ENCODE measurements around the gene ARID3B. TPM values are rescaled to one million over a fixed set of nuclear protein-coding genes. Genes with fewer than 3 reads are reported as not detected.
A peak's percentile ranks its signal among the peaks of the same experiment; 100 is the strongest.

ARID3B gene
- total and polyA plus RNA-seq, 2 of the 13 experiments (the other 11 are each of a cell fraction or from before 2014, with no cell fraction given), result 5.3 to 12.8 TPM

GRCh38 chr15:74593122-74593521 is 52.1 kb downstream of the ARID3B start (continued):
- no peak for TF ChIP-seq ZBTB26 (CRISPR knock-in tag; IDR thresholded peaks at IDR 0.05; ENCODE audit: borderline replicate concordance)
- TF ChIP-seq, protein P1, sequence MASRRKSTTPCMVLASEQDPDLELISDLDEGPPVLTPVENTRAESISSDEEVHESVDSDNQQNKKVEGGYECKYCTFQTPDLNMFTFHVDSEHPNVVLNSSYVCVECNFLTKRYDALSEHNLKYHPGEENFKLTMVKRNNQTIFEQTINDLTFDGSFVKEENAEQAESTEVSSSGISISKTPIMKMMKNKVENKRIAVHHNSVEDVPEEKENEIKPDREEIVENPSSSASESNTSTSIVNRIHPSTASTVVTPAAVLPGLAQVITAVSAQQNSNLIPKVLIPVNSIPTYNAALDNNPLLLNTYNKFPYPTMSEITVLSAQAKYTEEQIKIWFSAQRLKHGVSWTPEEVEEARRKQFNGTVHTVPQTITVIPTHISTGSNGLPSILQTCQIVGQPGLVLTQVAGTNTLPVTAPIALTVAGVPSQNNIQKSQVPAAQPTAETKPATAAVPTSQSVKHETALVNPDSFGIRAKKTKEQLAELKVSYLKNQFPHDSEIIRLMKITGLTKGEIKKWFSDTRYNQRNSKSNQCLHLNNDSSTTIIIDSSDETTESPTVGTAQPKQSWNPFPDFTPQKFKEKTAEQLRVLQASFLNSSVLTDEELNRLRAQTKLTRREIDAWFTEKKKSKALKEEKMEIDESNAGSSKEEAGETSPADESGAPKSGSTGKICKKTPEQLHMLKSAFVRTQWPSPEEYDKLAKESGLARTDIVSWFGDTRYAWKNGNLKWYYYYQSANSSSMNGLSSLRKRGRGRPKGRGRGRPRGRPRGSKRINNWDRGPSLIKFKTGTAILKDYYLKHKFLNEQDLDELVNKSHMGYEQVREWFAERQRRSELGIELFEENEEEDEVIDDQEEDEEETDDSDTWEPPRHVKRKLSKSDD (CRISPR knock-in tag; IDR thresholded peaks at IDR 0.05; ENCODE audit: low read depth), result no peak
- TF ChIP-seq HNF4G (IDR thresholded peaks at IDR 0.05; ENCODE audit: borderline replicate concordance, low read depth, low read length), result 0 out of 2 replicates have a peak, but pooled peaks have one; percentile 28
- TF ChIP-seq HNF4G (CRISPR knock-in tag; IDR thresholded peaks at IDR 0.05; ENCODE audit: borderline replicate concordance, low read depth), result no peak
- no peak for TF ChIP-seq RARA (CRISPR knock-in tag; IDR thresholded peaks at IDR 0.05)

DNA sequence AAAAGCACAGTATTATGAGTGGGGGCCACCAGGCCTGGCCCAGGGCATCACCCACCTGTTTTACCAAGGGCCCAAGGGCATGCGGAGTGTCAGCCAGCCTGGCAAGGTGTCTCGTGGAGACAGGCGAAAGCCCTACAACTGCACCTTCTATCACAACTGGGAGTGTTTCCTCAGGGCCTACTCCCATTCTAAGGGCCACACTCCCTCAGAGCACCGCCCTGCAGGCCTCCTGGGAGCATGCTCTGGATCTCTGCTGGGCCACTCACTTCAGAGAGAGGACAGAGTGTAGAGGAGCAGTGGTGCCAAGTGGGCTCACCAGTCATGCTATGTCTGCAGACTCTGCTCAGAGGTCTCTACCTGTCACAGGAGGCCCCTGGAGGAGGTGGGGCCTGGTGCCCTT is 53.4 kb downstream of the ARID3B start:
- Histone ChIP-seq H3K79me2 (ENCODE audit: insufficient read depth, low read length) (no peaks in the 10 kb centered on the region), H3K4me1 (ENCODE audit: insufficient read depth, low read length) (peaks cover 35% of the 10 kb centered on the region), H3K9me3 (ENCODE audit: low read length) (no peaks in the 10 kb centered on the region), H3K4me3 (replicated peaks in 1 of 3; ENCODE audit: insufficient read depth in 1 of 3, low read depth in 2 of 3, low read length in 3 of 3) (no peak overlapping the region), H2AFZ (ENCODE audit: low read length) (no peak overlapping the region), H3K4me2 (ENCODE audit: low read depth, low read length) (no peak overlapping the region), H3K27ac (ENCODE audit: extremely low read length, insufficient read depth, low read length) (no peak overlapping the region), H3K27me3 (ENCODE audit: control insufficient read depth in 1 of 2, insufficient read depth in 2 of 2, low read length in 2 of 2) (no peaks in the 10 kb centered on the region; a peak in 1 of 5 replicates), H3K9ac (ENCODE audit: insufficient read depth, low read depth, low read length) (no peak overlapping the region), H3K36me3 (replicated peaks in 1 of 2; ENCODE audit: control insufficient read depth in 1 of 2, insufficient read depth in 2 of 2, low read length in 2 of 2) (peaks cover 11 to 18% of the 10 kb centered on the region in 2 experiments; a peak in 3 of 5 replicates), H4K20me1 (ENCODE audit: insufficient read depth, low read length) (no peaks in the 10 kb centered on the region)
- TF ChIP-seq ZFP36 (IDR thresholded peaks at IDR 0.05; ENCODE audit: borderline replicate concordance, low read depth, low read length, partially characterized antibody), result no peak
- CTCF ChIA-PET (ENCODE audit: low intra/inter-chr PET ratio, low total read pairs), result no interaction called here
- no TSS peak for BruUV-seq (replicated peaks)
- in situ Hi-C loops (cut with HindIII; ENCODE audit: extremely low pct_ligation_motif_present, low pct_unique_long_range_greater_than_20kb) (no loop called here), intact Hi-C loops (cut with micrococcal nuclease; ENCODE audit: unreplicated experiment) (no loop called here)
- FAIRE-seq, result no peak
- no peak for DNase-seq (ENCODE audit: low spot score)
- ATAC-seq, result no peak
- 100% methylated on average over 3 of the region's 4 CpGs for WGBS (ENCODE audit: low lambda C conversion rate)
- POLR2A ChIA-PET, result no interaction called here

All from HepG2 (cell line).